Fibroblast of villous mesenchyme (primary cell): ENCODE measurements around the gene PARD3. TPM values are rescaled to one million over a fixed set of nuclear protein-coding genes. Genes with fewer than 3 reads are reported as not detected.
A peak's percentile ranks its signal among the peaks of the same experiment; 100 is the strongest.

ENCODE experiments used
- DNase-seq: peaks from one replicate; pipeline ENCODE4 v3.0.0-alpha.2; 2010; ENCODE audit warnings: low read depth
- H3K4me3 ChIP-seq: 2 replicates; pipeline ENCODE4 v1.5.1; 2011; ENCODE audit warnings: low read depth, mild to moderate bottlenecking, low read length
- CTCF ChIP-seq: IDR thresholded peaks from 2 replicates; pipeline ENCODE4 v1.5.1; 2012; ENCODE audit warnings: low read depth, mild to moderate bottlenecking, low read length; ENCODE audit not compliant: insufficient read depth
- total RNA-seq: library from RNA; depleted of rRNA; stranded (reverse); fragments of >200 nt; gene quantifications from 2 replicates; pipeline ENCODE4 v1.2.3, GENCODE V29; 2012

Gene PARD3
- total RNA-seq, 1 donor = 44.0 TPM

GRCh38 chr10:34535872-34536271, 279.2 kb downstream of the PARD3 start:
- no peak for TF ChIP-seq CTCF

GRCh38 chr10:34530778-34531177, 284.3 kb downstream of the PARD3 start:
- TF ChIP-seq CTCF = no peak
- H3K4me3 ChIP-seq = no peak overlapping the region
- DNase-seq = no peak

More at GRCh38 chr10:34535872-34536271, 279.2 kb downstream of the PARD3 start:
- H3K4me3 ChIP-seq = no peak overlapping the region
- DNase-seq = no peak

DNA sequence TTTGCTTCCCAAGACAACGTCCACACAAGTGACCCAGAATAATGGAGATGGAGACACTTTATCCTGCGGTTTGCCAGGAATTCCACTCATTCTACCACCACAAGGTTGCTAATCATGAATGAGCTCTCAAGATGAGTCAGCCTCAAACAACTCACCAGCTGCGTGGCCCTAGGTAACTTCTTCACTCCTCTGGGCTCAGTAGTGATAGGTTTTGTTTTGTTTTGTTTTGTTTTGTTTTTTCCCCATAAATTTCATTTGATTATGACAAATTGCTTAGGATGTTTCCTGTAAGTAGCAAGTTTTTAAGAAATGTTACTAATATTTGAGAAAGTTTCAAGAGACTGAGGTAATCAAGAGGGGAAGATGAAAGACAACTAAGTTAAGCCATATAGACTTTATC, 286.8 kb downstream of the PARD3 start:
- TF ChIP-seq CTCF = no peak
- peak; percentile 96 for DNase-seq
- H3K4me3 ChIP-seq = no peak overlapping the region

DNA sequence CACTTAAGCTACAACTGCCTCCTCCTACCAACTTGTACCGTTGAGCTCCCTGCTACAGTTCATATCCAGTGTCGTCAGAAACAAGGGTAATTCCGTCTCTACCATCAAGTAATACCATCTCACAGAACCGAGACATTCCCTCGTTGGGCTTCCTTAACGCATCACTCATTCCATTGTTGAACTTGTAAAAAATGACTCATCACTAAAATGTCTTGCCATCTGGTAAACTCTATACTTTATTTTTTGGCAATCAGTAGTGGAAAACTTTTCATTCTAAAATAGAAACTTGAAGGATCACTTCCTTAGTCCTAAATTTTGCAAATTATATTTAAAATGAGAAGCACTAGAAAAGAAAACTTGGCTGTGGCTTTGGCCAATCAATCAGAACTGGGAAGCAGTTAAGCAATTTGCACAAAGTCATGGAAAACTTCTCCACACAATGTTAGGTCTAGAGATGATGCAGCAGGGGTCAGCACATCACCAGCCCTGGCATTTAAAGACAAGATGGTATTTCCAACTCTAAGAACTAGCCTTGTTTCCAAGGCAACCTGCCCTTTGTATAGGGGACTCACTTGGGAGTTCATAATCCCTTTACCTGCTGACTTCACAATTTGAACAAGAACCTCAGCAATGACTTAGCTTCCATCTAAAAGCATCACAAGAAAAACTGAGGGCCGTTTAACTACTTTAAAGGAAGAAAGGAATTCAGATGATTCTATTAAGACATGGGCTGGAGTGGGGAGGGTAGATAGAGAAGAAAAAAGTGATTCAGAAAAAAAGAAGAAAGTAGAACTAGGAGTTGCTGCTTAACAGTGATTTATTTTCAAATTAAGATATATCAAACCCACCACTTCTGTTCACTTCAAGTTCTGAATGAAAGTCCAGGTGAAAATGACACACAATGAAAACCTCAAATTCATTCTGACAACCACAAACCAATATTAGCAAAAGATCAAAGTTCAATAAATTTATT, 288.1 kb downstream of the PARD3 start:
- TF ChIP-seq CTCF = peak; percentile 35
- no peak overlapping the region for H3K4me3 ChIP-seq
- peak; percentile 94 for DNase-seq

GRCh38 chr10:34526186-34526585, 288.9 kb downstream of the PARD3 start:
- H3K4me3 ChIP-seq = no peak overlapping the region
- no peak for TF ChIP-seq CTCF
- peak; percentile 41 for DNase-seq

- no peak overlapping the region for H3K4me3 ChIP-seq
- DNase-seq = no peak
Measured at GRCh38 chr10:34524369-34525091, 290.6 kb downstream of the PARD3 start.

More at GRCh38 chr10:34524369-34525091, 290.6 kb downstream of the PARD3 start:
- TF ChIP-seq CTCF = no peak
